ENCODE data around the gene FAM117A. TPM values are rescaled to one million over a fixed set of nuclear protein-coding genes. Genes with fewer than 3 reads are reported as not detected.

Gene FAM117A
- 6.1 and 6.3 TPM in 2 replicates for total RNA-seq (2014; rRNA removed; shearing (Covaris generic))
- 11.4 and 13.3 TPM in 2 replicates for polyA plus RNA-seq (2015; cell fraction: cytosol; rRNA removed)
- 5.7 and 6.4 TPM in 2 replicates for polyA plus RNA-seq (2015; cell fraction: nucleus; rRNA removed)

GRCh38 chr17:49763735-49764558 is at the start of gene FAM117A:
Gene FAM117A, minus strand, starts transcription at chr17:49764131. Its CDS starts 44 bp downstream, at chr17:49764087.
- peak; percentile 99 for DNase-seq (ENCODE audit: low read depth, low spot score)
- in situ Hi-C loops (cut with HindIII; ENCODE audit: low pct_unique_long_range_greater_than_20kb, low sequenced_read_pairs) = no loop called here

GRCh38 chr17:49809056-49809455 is 45.1 kb upstream of the FAM117A start:
- DNase-seq (ENCODE audit: low read depth, low spot score) = no peak
- in situ Hi-C loops (cut with HindIII; ENCODE audit: low pct_unique_long_range_greater_than_20kb, low sequenced_read_pairs) = no loop called here

- in situ Hi-C loops (cut with HindIII; ENCODE audit: low pct_unique_long_range_greater_than_20kb, low sequenced_read_pairs) = no loop called here
- no peak for DNase-seq (ENCODE audit: low read depth, low spot score)
Measured at GRCh38 chr17:49798738-49799137, 34.8 kb upstream of the FAM117A start.

GRCh38 chr17:49798182-49798581 is 34.3 kb upstream of the FAM117A start:
- in situ Hi-C loops (cut with HindIII; ENCODE audit: low pct_unique_long_range_greater_than_20kb, low sequenced_read_pairs) = no loop called here
- DNase-seq (ENCODE audit: low read depth, low spot score) = no peak

GRCh38 chr17:49795372-49795771 is 31.4 kb upstream of the FAM117A start:
- in situ Hi-C loops (cut with HindIII; ENCODE audit: low pct_unique_long_range_greater_than_20kb, low sequenced_read_pairs) = no loop called here
- DNase-seq (ENCODE audit: low read depth, low spot score) = no peak

- in situ Hi-C loops (cut with HindIII; ENCODE audit: low pct_unique_long_range_greater_than_20kb, low sequenced_read_pairs) = no loop called here
- no peak for DNase-seq (ENCODE audit: low read depth, low spot score)
Measured at GRCh38 chr17:49793309-49793708, 29.4 kb upstream of the FAM117A start.

- in situ Hi-C loops (cut with HindIII; ENCODE audit: low pct_unique_long_range_greater_than_20kb, low sequenced_read_pairs) = no loop called here
- DNase-seq (ENCODE audit: low read depth, low spot score) = no peak
Measured at GRCh38 chr17:49789243-49789578, 25.3 kb upstream of the FAM117A start.

- in situ Hi-C loops (cut with HindIII; ENCODE audit: low pct_unique_long_range_greater_than_20kb, low sequenced_read_pairs) = no loop called here
- peak; percentile 100 for DNase-seq (ENCODE audit: low read depth, low spot score)
Measured at GRCh38 chr17:49788478-49789242, 24.7 kb upstream of the FAM117A start, which contains the start of gene KAT7. Gene KAT7, plus strand, starts transcription at chr17:49788681. Its CDS starts 154 bp downstream, at chr17:49788835.

GRCh38 chr17:49787884-49788477 is 24.1 kb upstream of the FAM117A start:
- in situ Hi-C loops (cut with HindIII; ENCODE audit: low pct_unique_long_range_greater_than_20kb, low sequenced_read_pairs) = no loop called here
- no peak for DNase-seq (ENCODE audit: low read depth, low spot score)

- DNase-seq (ENCODE audit: low read depth, low spot score) = no peak
- in situ Hi-C loops (cut with HindIII; ENCODE audit: low pct_unique_long_range_greater_than_20kb, low sequenced_read_pairs) = no loop called here
Measured at GRCh38 chr17:49784636-49785035, 20.7 kb upstream of the FAM117A start.

GRCh38 chr17:49783791-49784190 is 19.9 kb upstream of the FAM117A start:
- in situ Hi-C loops (cut with HindIII; ENCODE audit: low pct_unique_long_range_greater_than_20kb, low sequenced_read_pairs) = no loop called here
- DNase-seq (ENCODE audit: low read depth, low spot score) = no peak

GRCh38 chr17:49783071-49783715 is 19.3 kb upstream of the FAM117A start:
- peak; percentile 70 for DNase-seq (ENCODE audit: low read depth, low spot score)
- in situ Hi-C loops (cut with HindIII; ENCODE audit: low pct_unique_long_range_greater_than_20kb, low sequenced_read_pairs) = no loop called here

GRCh38 chr17:49779739-49780231 is 15.9 kb upstream of the FAM117A start:
- peak; percentile 76 for DNase-seq (ENCODE audit: low read depth, low spot score)
- in situ Hi-C loops (cut with HindIII; ENCODE audit: low pct_unique_long_range_greater_than_20kb, low sequenced_read_pairs) = no loop called here

- in situ Hi-C loops (cut with HindIII; ENCODE audit: low pct_unique_long_range_greater_than_20kb, low sequenced_read_pairs) = no loop called here
- no peak for DNase-seq (ENCODE audit: low read depth, low spot score)
Measured at GRCh38 chr17:49779156-49779738, 15.3 kb upstream of the FAM117A start.

- DNase-seq (ENCODE audit: low read depth, low spot score) = no peak
- in situ Hi-C loops (cut with HindIII; ENCODE audit: low pct_unique_long_range_greater_than_20kb, low sequenced_read_pairs) = no loop called here
Measured at GRCh38 chr17:49777563-49777962, 13.6 kb upstream of the FAM117A start.

- no peak for DNase-seq (ENCODE audit: low read depth, low spot score)
- in situ Hi-C loops (cut with HindIII; ENCODE audit: low pct_unique_long_range_greater_than_20kb, low sequenced_read_pairs) = no loop called here
Measured at GRCh38 chr17:49776551-49777300, 12.8 kb upstream of the FAM117A start.
